HG03159 (cell line): Measurements from ENCODE around the gene DYDC1.
"Not testable (repeated sequence)": the region's sequence is repeated elsewhere in the genome, so short reads cannot be mapped to it uniquely, and the experiment has no call there.

ENCODE experiments used
- ATAC-seq: cut with Tn5 transposase; IDR thresholded peaks from one replicate; pipeline ENCODE4 v1.9.1; 2021; ENCODE audit warnings: mild to moderate bottlenecking, moderate library complexity; ENCODE audit not compliant: unreplicated experiment

DYDC1 gene

GRCh38 chr10:80344912-80345311 lies 11.6 kb downstream of the DYDC1 start:
- ATAC-seq, result no peak

- no peak for ATAC-seq
Measured at GRCh38 chr10:80344276-80344675, 12.3 kb downstream of the DYDC1 start.

- no peak for ATAC-seq
Measured at GRCh38 chr10:80333983-80334382, 22.6 kb downstream of the DYDC1 start.

- ATAC-seq, result no peak
Measured at GRCh38 chr10:80324891-80325364, 31.6 kb downstream of the DYDC1 start.

- ATAC-seq, result no peak
Measured at GRCh38 chr10:80324086-80324485, 32.5 kb downstream of the DYDC1 start.

GRCh38 chr10:80323311-80323710 lies 33.2 kb downstream of the DYDC1 start:
- no peak for ATAC-seq

GRCh38 chr10:80322711-80323110 lies 33.8 kb downstream of the DYDC1 start:
- ATAC-seq, result no peak

GRCh38 chr10:80322158-80322557 lies 34.4 kb downstream of the DYDC1 start:
- no peak for ATAC-seq

- no peak for ATAC-seq
Measured at GRCh38 chr10:80321183-80321582, 35.4 kb downstream of the DYDC1 start.

GRCh38 chr10:80320377-80320776 lies 36.2 kb downstream of the DYDC1 start:
- ATAC-seq, result no peak

GRCh38 chr10:80319725-80320290 lies 36.7 kb downstream of the DYDC1 start:
- no peak for ATAC-seq

GRCh38 chr10:80319318-80319717 lies 37.2 kb downstream of the DYDC1 start:
- ATAC-seq, result no peak

- no peak for ATAC-seq
Measured at GRCh38 chr10:80318742-80319141, 37.8 kb downstream of the DYDC1 start.

- ATAC-seq, result no peak
Measured at GRCh38 chr10:80315391-80315790, 41.2 kb downstream of the DYDC1 start.

GRCh38 chr10:80313523-80313922 lies 43.0 kb downstream of the DYDC1 start:
- no peak for ATAC-seq

- ATAC-seq, result not testable (repeated sequence)
Measured at GRCh38 chr10:80305989-80306388, 50.6 kb downstream of the DYDC1 start.

GRCh38 chr10:80296942-80297341 lies 59.6 kb downstream of the DYDC1 start:
- no peak for ATAC-seq

- no peak for ATAC-seq
Measured at GRCh38 chr10:80292607-80293239, 63.8 kb downstream of the DYDC1 start.

GRCh38 chr10:80290474-80291220 lies 65.9 kb downstream of the DYDC1 start:
- no peak for ATAC-seq

GRCh38 chr10:80289451-80290287 lies 66.9 kb downstream of the DYDC1 start, which contains the start of gene MAT1A:
Gene MAT1A (minus strand): TSS chr10:80289658. CDS start chr10:80289423, 235 bp downstream.
- ATAC-seq, result no peak

- ATAC-seq, result no peak
Measured at GRCh38 chr10:80288849-80289248, 67.7 kb downstream of the DYDC1 start.
